ENCODE data around the gene SLC6A11.

SLC6A11 gene

GRCh38 chr3:10852066-10852808 is 36.2 kb downstream of the SLC6A11 start:
- TF ChIP-seq CTCF (IDR thresholded peaks at IDR 0.05; ENCODE audit: extremely low read depth, missing control alignments): no peak
- no peak for DNase-seq (ENCODE audit: low spot score)

GRCh38 chr3:10855083-10855870 is 39.2 kb downstream of the SLC6A11 start:
- TF ChIP-seq CTCF (IDR thresholded peaks at IDR 0.05; ENCODE audit: extremely low read depth, missing control alignments): no peak
- no peak for DNase-seq (ENCODE audit: low spot score)

- no peak for TF ChIP-seq CTCF (IDR thresholded peaks at IDR 0.05; ENCODE audit: extremely low read depth, missing control alignments)
These were observed 40.0 kb downstream of the SLC6A11 start for GRCh38 chr3:10855871-10856662.

GRCh38 chr3:10857235-10857634 is 41.2 kb downstream of the SLC6A11 start:
- no peak for TF ChIP-seq CTCF (IDR thresholded peaks at IDR 0.05; ENCODE audit: extremely low read depth, missing control alignments)
- DNase-seq (ENCODE audit: low spot score): no peak

More at GRCh38 chr3:10855871-10856662, 40.0 kb downstream of the SLC6A11 start:
- no peak for DNase-seq (ENCODE audit: low spot score)

GRCh38 chr3:10858091-10858490 is 42.1 kb downstream of the SLC6A11 start:
- TF ChIP-seq CTCF (IDR thresholded peaks at IDR 0.05; ENCODE audit: extremely low read depth, missing control alignments): no peak
- no peak for DNase-seq (ENCODE audit: low spot score)

- DNase-seq (ENCODE audit: low spot score): no peak
- TF ChIP-seq CTCF (IDR thresholded peaks at IDR 0.05; ENCODE audit: extremely low read depth, missing control alignments): no peak
These were observed 51.4 kb downstream of the SLC6A11 start for GRCh38 chr3:10867384-10867783.
